Activated T-helper 1 cell treated with anti-CD3 and anti-CD28 coated beads, Interleukin-2, amount 50 U/mL, for 16 hours (primary cell): Measurements from ENCODE around the gene TDRD1.

ENCODE experiments used
- DNase-seq, 2 donors: peaks; one replicate each; pipeline ENCODE4 v3.0.0-alpha.2; 2020; ENCODE audit warnings: low read depth in 1 of 2, low spot score in 1 of 2

TDRD1 gene

DNA sequence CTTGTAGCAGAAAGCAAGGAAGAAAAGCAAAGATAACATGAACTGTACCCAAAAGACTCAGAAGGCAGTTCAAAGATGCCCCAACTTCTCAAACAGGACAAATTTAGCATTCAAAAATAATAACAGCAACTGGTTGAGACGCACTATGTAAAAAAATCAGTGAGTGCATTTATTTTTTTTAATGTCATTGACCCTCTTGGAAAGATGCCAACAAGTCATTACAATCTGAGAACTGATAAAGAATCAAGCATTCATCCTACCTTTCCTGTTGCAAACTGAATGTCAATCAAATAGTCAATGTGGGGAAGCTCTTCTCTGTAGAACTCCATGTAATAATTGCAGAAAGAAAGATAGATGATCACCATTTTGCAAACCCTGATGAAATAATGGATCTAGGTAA, 3.5 kb upstream of the TDRD1 start:
- DNase-seq = no peak

- DNase-seq = no peak
Observed at GRCh38 chr10:114176511-114176910, 2.6 kb upstream of the TDRD1 start.

- no peak for DNase-seq
Observed at GRCh38 chr10:114179747-114180146, 594 bp downstream of the TDRD1 start.

GRCh38 chr10:114180937-114181336, 1.8 kb downstream of the TDRD1 start:
- no peak for DNase-seq

DNA sequence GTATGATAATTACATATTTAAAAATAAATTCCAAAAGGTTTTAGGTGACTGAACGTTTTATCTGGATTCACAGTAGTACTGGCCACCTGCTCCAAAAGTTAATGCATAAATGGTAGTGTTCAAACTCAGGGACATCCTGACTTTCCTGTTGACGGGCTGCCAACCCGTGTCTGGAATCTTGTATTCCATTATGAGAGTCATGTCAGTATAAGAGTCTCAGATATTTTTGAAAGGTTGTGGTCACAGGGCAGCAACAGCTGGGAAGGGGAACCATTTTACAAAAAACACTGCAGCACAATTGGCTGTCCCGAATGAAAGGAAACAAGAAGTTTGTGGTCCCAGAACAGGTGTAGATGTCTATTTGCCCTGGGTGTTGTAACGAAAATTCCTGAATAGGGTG, 2.8 kb downstream of the TDRD1 start:
- no peak for DNase-seq

DNA sequence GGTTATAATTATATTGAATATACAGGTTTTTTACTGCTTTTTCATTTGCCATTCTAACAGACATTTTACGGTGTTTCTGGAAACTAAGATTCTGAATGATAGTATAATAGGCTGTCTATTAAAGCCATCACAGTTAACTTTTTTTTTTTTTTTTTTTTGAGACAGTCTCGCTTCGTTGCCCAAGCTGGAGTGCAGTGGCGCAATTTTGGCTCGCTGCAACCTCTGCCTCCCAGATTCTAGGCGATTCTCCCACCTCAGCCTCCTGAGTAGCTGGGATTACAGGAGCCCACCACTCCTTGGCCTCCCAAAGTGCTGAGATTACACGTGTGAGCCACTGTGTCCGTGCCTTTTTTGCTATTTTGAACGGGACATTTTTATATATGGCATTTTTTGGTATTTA, 4.4 kb downstream of the TDRD1 start:
- no peak for DNase-seq

- DNase-seq = no peak
Observed at GRCh38 chr10:114184276-114184675, 5.1 kb downstream of the TDRD1 start.

DNA sequence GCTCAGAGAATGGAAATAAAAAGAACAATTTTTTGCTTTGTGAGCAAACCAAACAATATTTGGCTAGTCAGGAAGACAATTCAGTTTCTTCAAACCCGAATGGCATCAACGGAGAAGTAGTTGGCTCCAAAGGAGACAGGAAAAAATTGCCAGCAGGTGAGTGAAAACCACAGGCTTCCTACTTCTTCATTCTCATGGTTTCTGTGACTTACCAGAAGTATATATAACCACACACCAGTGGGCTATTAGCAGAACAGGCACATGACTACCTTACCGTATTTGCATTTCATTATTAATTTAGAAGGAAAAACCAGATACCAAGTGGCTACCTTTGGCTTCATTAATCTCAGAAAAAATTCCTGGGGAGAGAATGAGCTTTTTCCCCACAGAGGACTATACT, 8.8 kb downstream of the TDRD1 start:
- no peak for DNase-seq

DNA sequence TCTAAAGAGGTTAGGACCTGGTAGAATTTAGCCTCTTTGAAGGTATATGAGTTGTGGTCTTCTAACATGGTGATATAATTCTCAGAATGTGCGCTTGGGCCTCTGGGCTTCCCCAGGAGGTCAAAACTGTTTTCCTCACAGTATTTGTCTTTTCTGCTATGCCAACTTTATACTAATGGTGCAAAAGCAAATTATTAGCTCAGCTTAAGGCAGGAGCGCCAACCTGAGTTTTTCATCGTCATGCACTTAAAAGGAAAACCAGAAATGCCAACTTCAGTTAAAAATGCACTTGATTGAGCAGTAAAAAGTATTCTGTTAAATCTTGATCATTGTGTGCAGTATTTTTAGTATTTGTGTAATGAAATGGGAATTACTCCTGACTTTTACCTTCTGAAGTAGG, 9.7 kb downstream of the TDRD1 start:
- DNase-seq = no peak

DNA sequence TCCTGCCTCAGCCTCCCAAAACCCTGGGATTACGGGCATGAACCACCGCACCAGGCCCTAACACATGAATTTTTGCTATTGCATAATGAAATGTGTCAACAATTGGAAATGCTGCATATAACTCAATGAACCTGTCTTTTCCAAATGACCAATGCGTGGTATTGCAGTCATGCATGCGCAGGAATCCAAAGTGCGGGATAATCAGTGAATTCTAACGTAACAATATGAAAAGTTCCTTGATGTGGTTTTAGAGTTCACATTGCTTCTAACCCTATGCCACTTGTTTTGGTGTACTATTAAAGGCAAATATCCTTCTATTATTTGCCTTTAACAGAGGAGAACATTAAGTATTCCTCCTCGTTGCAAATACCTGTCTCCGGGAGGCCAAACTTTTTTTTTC, 10.5 kb downstream of the TDRD1 start:
- DNase-seq = no peak

DNA sequence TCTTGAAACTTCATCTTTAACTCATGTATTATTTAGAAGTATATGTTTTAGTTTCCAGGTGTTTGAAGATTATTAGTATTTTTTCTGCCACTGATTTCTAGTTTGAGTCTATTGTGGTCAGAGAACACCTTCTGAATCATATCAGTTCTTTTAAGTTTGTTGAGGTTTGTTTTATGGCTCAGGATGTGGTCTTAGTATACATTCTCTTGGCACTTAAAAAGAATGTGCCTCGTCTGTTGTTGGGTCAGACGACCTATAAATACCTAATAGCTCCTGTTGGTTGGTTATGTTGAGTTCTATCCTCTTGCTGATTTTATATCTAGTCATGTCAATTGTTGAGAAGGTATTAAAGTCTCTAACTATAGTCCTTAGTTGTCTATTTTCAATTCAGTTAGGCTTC, 15.9 kb downstream of the TDRD1 start:
- DNase-seq = no peak

- no peak for DNase-seq
Observed at GRCh38 chr10:114199239-114199638, 20.1 kb downstream of the TDRD1 start.

DNA sequence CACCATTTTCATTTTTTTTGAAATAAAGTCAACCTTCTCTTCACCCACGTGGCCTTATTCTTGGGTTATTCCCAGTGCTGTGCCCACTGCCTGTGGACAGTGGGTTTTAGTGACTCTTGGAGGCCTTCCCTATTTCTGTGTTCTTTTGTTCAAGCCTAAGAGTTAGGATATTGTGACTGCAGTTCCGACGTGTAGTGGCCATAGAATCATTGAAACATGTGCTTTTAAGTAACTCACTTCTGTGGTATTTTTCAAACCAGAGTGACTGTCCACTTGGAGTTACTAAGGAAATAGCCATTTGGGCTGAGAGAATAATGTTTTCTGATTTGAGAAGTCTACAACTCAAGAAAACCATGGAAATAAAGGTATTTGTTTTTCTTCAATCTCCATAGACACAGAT, 23.7 kb downstream of the TDRD1 start:
- no peak for DNase-seq

GRCh38 chr10:114206902-114207301, 27.7 kb downstream of the TDRD1 start:
- no peak for DNase-seq

GRCh38 chr10:114207349-114207748, 28.2 kb downstream of the TDRD1 start:
- no peak for DNase-seq

GRCh38 chr10:114208351-114208750, 29.2 kb downstream of the TDRD1 start:
- DNase-seq = no peak

DNA sequence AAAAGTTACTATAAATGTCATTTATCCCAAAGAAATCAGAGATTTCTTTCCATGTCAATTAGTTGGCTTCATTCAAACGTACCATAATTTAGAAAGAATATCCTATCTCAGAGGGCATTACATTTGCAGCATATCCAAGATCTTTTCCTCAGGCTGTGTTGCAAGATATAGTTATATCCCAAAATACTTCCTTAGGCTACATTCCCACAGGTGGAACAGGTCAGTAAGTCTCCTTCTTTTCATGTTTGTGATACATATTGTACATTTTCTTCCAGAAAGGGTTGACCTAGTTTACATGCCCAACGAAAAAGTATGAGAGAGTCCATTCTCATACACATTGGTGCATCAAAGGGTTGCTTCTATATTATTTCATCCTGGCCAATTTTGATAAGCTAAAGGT, 33.0 kb downstream of the TDRD1 start:
- no peak for DNase-seq

GRCh38 chr10:114215033-114215432, 35.9 kb downstream of the TDRD1 start:
- no peak for DNase-seq

DNA sequence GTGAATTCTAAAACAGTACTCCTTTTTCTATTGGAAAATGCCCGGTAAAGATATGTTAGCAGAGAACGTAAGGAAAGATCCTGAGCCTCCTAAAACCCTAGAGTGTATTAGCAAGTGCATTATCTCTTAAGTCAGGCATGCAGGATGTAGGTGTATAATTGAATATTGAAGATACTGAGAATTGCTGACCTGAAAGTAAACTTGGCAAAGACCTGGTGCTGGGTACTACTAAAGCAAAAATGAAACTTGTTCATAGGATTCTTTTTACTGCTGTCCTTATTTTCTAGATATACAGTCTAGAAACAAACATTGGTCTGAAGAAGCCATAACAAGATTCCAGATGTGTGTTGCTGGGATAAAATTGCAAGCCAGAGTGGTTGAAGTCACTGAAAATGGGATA, 41.1 kb downstream of the TDRD1 start:
- DNase-seq = no peak

GRCh38 chr10:114221235-114221634, 42.1 kb downstream of the TDRD1 start:
- no peak for DNase-seq

DNA sequence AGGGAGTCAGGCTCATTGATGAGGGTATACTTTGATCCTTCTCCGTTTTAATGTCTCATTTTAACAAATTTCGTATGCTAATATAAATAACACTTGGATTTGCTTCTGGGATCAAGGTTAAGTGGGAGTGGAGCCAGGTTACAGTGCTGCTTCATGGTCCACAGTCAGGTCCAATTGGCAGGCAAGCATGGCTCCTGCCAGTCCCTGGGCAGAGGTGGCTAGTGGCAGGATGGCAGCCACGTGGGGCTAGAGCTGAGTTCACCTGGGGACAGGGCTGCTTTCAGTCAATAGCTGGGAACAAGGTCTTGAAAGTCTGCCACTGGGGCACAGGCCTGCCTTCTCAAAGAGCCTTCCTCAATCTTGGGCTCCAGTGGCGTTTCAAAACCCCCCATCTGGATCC, 43.9 kb downstream of the TDRD1 start:
- DNase-seq = no peak

GRCh38 chr10:114228156-114228555, 49.0 kb downstream of the TDRD1 start:
- no peak for DNase-seq

DNA sequence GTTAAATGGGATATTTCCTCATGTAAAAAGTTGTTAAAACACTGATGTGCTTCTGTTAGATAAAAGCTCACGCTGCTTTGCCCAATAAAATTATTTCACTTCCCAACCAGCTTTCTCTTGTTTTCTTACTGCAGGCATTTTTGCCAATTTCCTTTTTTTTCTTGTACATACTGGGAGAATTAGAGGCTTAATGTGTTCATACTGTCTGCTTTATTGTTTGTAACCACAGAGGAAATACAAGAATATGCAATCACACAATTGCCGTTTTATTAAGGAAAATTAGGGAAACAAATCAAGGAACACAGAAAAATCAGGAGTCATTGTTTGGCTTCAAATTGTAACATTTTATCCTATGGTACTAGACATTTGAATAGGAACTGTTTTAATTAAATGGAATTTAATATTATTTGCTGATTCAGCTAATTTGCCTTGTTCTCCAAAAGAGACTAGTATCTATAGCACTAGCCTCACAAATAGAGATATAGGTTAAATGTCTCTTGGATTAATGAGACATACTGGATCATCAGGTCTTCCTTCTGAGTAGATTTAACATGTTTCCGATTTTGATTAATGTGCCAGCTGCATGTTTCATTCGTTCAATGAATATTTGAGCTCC, 53.5 kb downstream of the TDRD1 start:
- no peak for DNase-seq

- no peak for DNase-seq
Observed at GRCh38 chr10:114233482-114233881, 54.3 kb downstream of the TDRD1 start.
